MM.1S (cell line): ENCODE data around the gene TRIM72.

ENCODE experiments used
- DNase-seq: peaks from one replicate; pipeline ENCODE4 v3.0.0-alpha.2; 2015
- H2AFZ ChIP-seq: fragments of 300-600 bp; sonication (generic); 2 replicates; pipeline ENCODE4 v1.6.0; 2016; ENCODE audit warnings: antibody characterized with exemption, low read length
- H3F3A ChIP-seq: fragments of 300-600 bp; sonication (generic); 2 replicates; pipeline ENCODE4 v1.6.1; 2016; ENCODE audit warnings: mild to moderate bottlenecking, antibody characterized with exemption, low read length, moderate library complexity, mixed read lengths; ENCODE audit not compliant: insufficient read depth
- H3K27ac ChIP-seq: fragments of 300-600 bp; sonication (generic); 2 replicates; pipeline ENCODE4 v1.5.1; 2016; ENCODE audit warnings: mild to moderate bottlenecking, low read length
- H3K27me3 ChIP-seq: fragments of 300-600 bp; sonication (generic); replicated peaks from 2 replicates; pipeline ENCODE4 v1.6.0; 2016; ENCODE audit warnings: low read length; ENCODE audit not compliant: insufficient read depth
- H3K36me3 ChIP-seq: fragments of 300-600 bp; sonication (generic); replicated peaks from 2 replicates; pipeline ENCODE4 v1.6.1; 2016; ENCODE audit warnings: mild to moderate bottlenecking, low read length, mixed read lengths; ENCODE audit not compliant: insufficient read depth
- H3K4me1 ChIP-seq: fragments of 300-600 bp; sonication (generic); 2 replicates; pipeline ENCODE4 v1.6.1; 2016; ENCODE audit warnings: low read length, mixed read lengths
- H3K4me2 ChIP-seq: fragments of 300-600 bp; sonication (generic); 2 replicates; pipeline ENCODE4 v1.6.0; 2016; ENCODE audit warnings: low read depth, low read length
- H3K4me3 ChIP-seq: fragments of 300-600 bp; sonication (generic); 2 replicates; pipeline ENCODE4 v1.5.1; 2016; ENCODE audit warnings: low read length, mixed read lengths
- H3K79me2 ChIP-seq: fragments of 300-600 bp; sonication (generic); 2 replicates; pipeline ENCODE4 v1.6.1; 2016; ENCODE audit warnings: mixed run types, low read length, mixed read lengths
- H3K9ac ChIP-seq: fragments of 300-600 bp; sonication (generic); 2 replicates; pipeline ENCODE4 v1.6.1; 2016; ENCODE audit warnings: low read length, mixed read lengths
- H3K9me2 ChIP-seq: fragments of 300-600 bp; sonication (generic); replicated peaks from 2 replicates; pipeline ENCODE4 v1.6.1; 2016; ENCODE audit warnings: mild to moderate bottlenecking, low read length, mixed read lengths; ENCODE audit not compliant: insufficient read depth
- H3K9me3 ChIP-seq: fragments of 300-600 bp; sonication (generic); replicated peaks from 2 replicates; pipeline ENCODE4 v1.6.1; 2016; ENCODE audit warnings: mild to moderate bottlenecking, low read length, mixed read lengths; ENCODE audit not compliant: insufficient read depth
- H4K20me1 ChIP-seq: fragments of 300-600 bp; sonication (generic); 2 replicates; pipeline ENCODE4 v1.6.1; 2016; ENCODE audit warnings: mild to moderate bottlenecking, low read length, moderate library complexity, mixed read lengths; ENCODE audit not compliant: insufficient read depth
- CTCF ChIP-seq: fragments of 300-600 bp; sonication (generic); IDR thresholded peaks from 2 replicates; pipeline ENCODE4 v1.5.1; 2016; ENCODE audit warnings: antibody characterized with exemption, low read length, mixed read lengths
- EZH2 ChIP-seq: fragments of 300-600 bp; sonication (generic); optimal IDR thresholded peaks from 2 replicates; pipeline ENCODE3; 2017; ENCODE audit warnings: low read depth, mild to moderate bottlenecking, antibody characterized with exemption, low read length, mixed read lengths
- EZH2phosphoT487 ChIP-seq: fragments of 300-600 bp; sonication (generic); IDR thresholded peaks from 2 replicates; pipeline ENCODE4 v1.6.1; 2018; ENCODE audit warnings: antibody characterized with exemption, low read length

The TRIM72 gene

GRCh38 chr16:31215287-31216162 is 1.6 kb downstream of the TRIM72 start:
- no peak overlapping the region for H3K9ac ChIP-seq
- no peak for DNase-seq
- H3K4me3 ChIP-seq, result no peak overlapping the region
- H3F3A ChIP-seq, result no peaks in the 10 kb centered on the region
- no peak overlapping the region for H3K27ac ChIP-seq
- TF ChIP-seq EZH2phosphoT487 (no peak), EZH2 (no peak), CTCF (no peak)
- no peak overlapping the region for H2AFZ ChIP-seq
- H3K9me2 ChIP-seq, result no peaks in the 10 kb centered on the region
- H3K4me2 ChIP-seq, result no peak overlapping the region; the same call in 1 of the 2 replicates
- no peaks in the 10 kb centered on the region for H4K20me1 ChIP-seq
- H3K27me3 ChIP-seq, result peaks cover 22% of the 10 kb centered on the region
- H3K36me3 ChIP-seq, result no peaks in the 10 kb centered on the region
- no peaks in the 10 kb centered on the region for H3K9me3 ChIP-seq
- peaks cover 15% of the 10 kb centered on the region for H3K4me1 ChIP-seq
- no peaks in the 10 kb centered on the region for H3K79me2 ChIP-seq

- H3K4me2 ChIP-seq, result no peak within 1 kb of the TSS
- H3K9ac ChIP-seq, result no peak within 1 kb of the TSS
- H3K79me2 ChIP-seq, result no peaks in the 10 kb centered on the region
- no peak within 1 kb of the TSS for H3K4me3 ChIP-seq
- no peak within 1 kb of the TSS for H2AFZ ChIP-seq
- no peaks in the 10 kb centered on the region for H3F3A ChIP-seq
- no peak within 1 kb of the TSS for H3K27ac ChIP-seq
- TF ChIP-seq CTCF (no peak), EZH2 (no peak), EZH2phosphoT487 (no peak)
- no peak for DNase-seq
- no peaks in the 10 kb centered on the region for H3K36me3 ChIP-seq
- H3K27me3 ChIP-seq, result peaks cover 30% of the 10 kb centered on the region
- H4K20me1 ChIP-seq, result no peaks in the 10 kb centered on the region
- H3K9me3 ChIP-seq, result no peaks in the 10 kb centered on the region
- H3K4me1 ChIP-seq, result peaks cover 15% of the 10 kb centered on the region
- H3K9me2 ChIP-seq, result no peaks in the 10 kb centered on the region
Measured at GRCh38 chr16:31216422-31217135, 2.7 kb downstream of the TRIM72 start, which contains the start of gene PYDC1. Gene PYDC1 (minus strand): TSS chr16:31217135. CDS start chr16:31217028, 107 bp downstream.

GRCh38 chr16:31217136-31217530 is 3.2 kb downstream of the TRIM72 start:
- TF ChIP-seq EZH2, result no peak
- no peak for TF ChIP-seq CTCF
- TF ChIP-seq EZH2phosphoT487, result no peak
- Histone ChIP-seq H2AFZ (no peak overlapping the region), H4K20me1 (no peaks in the 10 kb centered on the region), H3F3A (no peaks in the 10 kb centered on the region), H3K9me2 (no peaks in the 10 kb centered on the region), H3K9ac (no peak overlapping the region), H3K36me3 (no peaks in the 10 kb centered on the region), H3K9me3 (no peaks in the 10 kb centered on the region), H3K79me2 (no peaks in the 10 kb centered on the region), H3K4me2 (no peak overlapping the region), H3K4me1 (peaks cover 10% of the 10 kb centered on the region), H3K27me3 (peaks cover 30% of the 10 kb centered on the region), H3K4me3 (no peak overlapping the region), H3K27ac (no peak overlapping the region)
- no peak for DNase-seq
